ENCODE results near the gene RNU1-2. TPM values are rescaled to one million over a fixed set of nuclear protein-coding genes. Genes with fewer than 3 reads are reported as not detected.
A peak's percentile ranks its signal among the peaks of the same experiment; 100 is the strongest.
"Not testable (repeated sequence)": the region's sequence is repeated elsewhere in the genome, so short reads cannot be mapped to it uniquely, and the experiment has no call there.

The RNU1-2 gene
- total RNA-seq, 2 donors from 2014 or later = 1,202 to 2,371 TPM

DNA sequence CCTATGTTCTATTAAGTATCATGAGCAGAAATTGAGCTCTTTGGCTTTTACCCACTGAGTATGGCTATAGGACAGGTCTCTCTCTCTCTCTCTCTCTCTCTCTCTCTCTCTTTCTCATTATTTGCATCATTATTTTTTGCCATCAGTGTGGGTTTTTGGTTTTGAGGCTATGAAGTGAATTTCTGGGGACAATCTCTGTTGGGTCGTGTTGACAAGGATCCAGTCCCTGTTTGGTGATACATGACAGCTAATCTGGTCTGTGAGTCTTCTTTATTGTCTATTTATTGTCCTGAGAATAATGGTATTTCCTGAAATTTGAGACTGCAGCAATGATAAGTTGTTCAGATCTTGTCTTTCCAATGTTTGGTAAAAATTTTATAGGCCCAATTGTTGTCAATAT is 1.9 kb downstream of the RNU1-2 start:
- peaks cover 30% of the 10 kb centered on the region for H3K4me1 Mint-ChIP-seq
- peak overlapping the region; percentile 100 for H3K27ac Mint-ChIP-seq
- ATAC-seq (replicated peaks); H3K27me3 Mint-ChIP-seq; H3K9me3 Mint-ChIP-seq: not testable (repeated sequence)
- H3K4me3 Mint-ChIP-seq = peak overlapping the region; percentile 81
- H3K36me3 Mint-ChIP-seq (ENCODE audit: low read depth) = peaks cover 19% of the 10 kb centered on the region

DNA sequence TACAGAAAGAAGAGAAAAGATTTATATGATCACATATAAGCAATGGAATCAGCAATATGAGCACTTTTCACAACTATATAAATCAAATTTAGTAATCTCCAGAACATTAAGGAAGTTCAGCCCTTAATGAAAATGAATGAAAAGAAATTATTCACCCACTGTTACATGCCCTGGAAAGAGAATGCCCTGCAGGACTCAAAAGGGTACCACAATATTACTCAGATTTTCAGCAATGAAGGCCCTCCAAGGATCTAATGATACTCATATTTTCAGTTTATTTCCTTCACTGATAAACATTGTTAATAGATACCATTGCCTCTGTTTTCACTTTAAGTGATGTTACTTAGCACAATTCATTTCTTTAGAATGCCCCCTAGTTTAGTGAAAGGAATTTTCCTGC is 2.5 kb downstream of the RNU1-2 start:
- Mint-ChIP-seq H3K27ac (peak overlapping the region; percentile 100), H3K4me1 (peaks cover 35% of the 10 kb centered on the region), H3K4me3 (peak overlapping the region; percentile 81), H3K36me3 (ENCODE audit: low read depth) (peaks cover 19% of the 10 kb centered on the region)
- H3K27me3 Mint-ChIP-seq; H3K9me3 Mint-ChIP-seq; ATAC-seq (replicated peaks): not testable (repeated sequence)

DNA sequence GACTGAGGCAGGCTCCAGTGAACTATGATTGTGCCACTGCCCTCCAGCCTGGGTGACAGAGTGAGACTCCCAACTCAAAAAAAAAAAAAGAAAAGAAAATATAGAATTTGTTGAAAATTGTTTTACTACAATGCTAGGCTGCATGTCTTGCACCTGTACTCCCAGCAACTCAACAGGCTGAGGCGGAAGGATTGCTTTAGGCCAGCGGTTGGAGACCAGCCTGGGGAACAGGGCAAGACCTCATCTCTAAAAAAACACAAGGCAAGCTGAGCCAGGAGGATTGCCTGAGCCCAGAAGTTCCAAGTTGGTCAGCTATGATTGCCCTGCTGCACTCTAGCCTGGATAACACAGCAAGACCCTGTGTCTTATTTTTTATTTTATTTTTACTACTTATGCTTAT is 3.2 kb downstream of the RNU1-2 start:
- H3K27ac Mint-ChIP-seq; H3K9me3 Mint-ChIP-seq; H3K4me3 Mint-ChIP-seq; H3K27me3 Mint-ChIP-seq; ATAC-seq (replicated peaks): not testable (repeated sequence)
- H3K4me1 Mint-ChIP-seq = peaks cover 42% of the 10 kb centered on the region
- H3K36me3 Mint-ChIP-seq (ENCODE audit: low read depth) = peaks cover 24% of the 10 kb centered on the region

DNA sequence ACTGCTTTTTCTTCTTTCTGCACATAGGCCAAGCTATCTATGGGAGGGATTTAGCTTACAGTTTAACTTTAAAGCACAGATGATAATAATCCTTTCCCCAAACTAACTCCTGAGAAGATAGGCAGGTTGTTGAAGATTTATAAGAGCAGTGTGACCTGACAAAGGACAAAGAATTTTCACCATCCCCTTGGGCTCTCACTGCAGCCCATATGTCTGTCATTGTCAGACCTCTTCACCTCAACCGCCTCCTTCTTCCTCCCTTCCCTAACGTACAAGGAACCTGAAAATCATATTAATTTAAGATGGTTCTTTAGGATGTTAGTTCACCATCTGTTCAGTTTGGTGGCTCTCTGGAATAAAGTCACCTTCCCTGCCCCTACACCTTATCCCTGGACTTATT is 5.0 kb downstream of the RNU1-2 start:
- Mint-ChIP-seq H3K36me3 (ENCODE audit: low read depth) (peaks cover 20% of the 10 kb centered on the region), H3K9me3 (no peaks in the 10 kb centered on the region)

DNA sequence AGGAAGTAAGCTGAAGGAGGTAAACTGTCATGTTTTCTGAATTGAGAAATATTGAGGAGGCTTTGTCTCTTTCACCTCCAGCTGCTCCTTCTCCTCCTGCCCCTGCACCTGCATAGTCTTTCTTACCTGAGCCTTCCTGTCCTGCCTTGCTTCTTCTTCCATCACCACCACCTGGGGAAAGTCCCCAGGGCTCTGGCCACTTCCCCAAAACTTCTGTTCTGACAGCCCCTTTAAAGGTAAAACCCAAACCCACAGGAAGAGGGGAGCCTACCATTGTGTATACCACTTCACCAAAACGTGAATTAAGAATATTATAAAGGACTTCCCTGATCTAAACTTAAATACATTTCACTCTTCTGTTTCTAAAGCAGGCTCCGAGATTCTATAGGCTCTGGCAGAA is 5.6 kb downstream of the RNU1-2 start:
- not testable (repeated sequence) for H3K4me3 Mint-ChIP-seq, H3K9me3 Mint-ChIP-seq
- H3K27ac Mint-ChIP-seq = peak overlapping the region; percentile 6

More for the DNA sequence above, 5.0 kb downstream of the RNU1-2 start:
- Mint-ChIP-seq H3K4me3 (no peak overlapping the region), H3K4me1 (peaks cover 38% of the 10 kb centered on the region), H3K27ac (no peak overlapping the region), H3K27me3 (no peaks in the 10 kb centered on the region)
- no peak for ATAC-seq (replicated peaks)

DNA sequence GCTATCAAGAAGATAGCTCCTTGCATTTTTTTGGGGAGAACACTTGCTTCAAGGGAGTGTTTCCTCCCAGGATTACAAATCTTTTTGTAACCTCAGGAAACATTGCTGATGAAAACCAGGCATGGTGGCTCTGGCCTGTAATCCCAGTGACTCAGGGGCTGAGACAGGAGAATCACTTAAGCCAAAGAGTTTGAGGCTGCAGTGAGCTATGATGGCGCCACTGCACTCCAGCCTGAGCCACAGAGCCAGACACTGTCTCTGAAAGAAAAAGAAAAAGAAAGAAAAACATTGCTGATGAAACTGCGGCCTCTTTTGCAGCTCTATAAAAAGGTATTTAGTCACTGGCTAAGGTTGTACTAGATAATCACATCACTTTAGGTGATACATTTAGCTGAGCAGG is 7.3 kb downstream of the RNU1-2 start:
- Mint-ChIP-seq H3K4me1 (peaks cover 25% of the 10 kb centered on the region), H3K9me3 (no peaks in the 10 kb centered on the region), H3K4me3 (no peak overlapping the region), H3K36me3 (ENCODE audit: low read depth) (peaks cover 6% of the 10 kb centered on the region), H3K27ac (no peak overlapping the region), H3K27me3 (no peaks in the 10 kb centered on the region)
- no peak for ATAC-seq (replicated peaks)

More for the DNA sequence above, 5.6 kb downstream of the RNU1-2 start:
- Mint-ChIP-seq H3K36me3 (ENCODE audit: low read depth) (peaks cover 14% of the 10 kb centered on the region), H3K4me1 (peaks cover 32% of the 10 kb centered on the region)
- H3K27me3 Mint-ChIP-seq; ATAC-seq (replicated peaks): not testable (repeated sequence)

DNA sequence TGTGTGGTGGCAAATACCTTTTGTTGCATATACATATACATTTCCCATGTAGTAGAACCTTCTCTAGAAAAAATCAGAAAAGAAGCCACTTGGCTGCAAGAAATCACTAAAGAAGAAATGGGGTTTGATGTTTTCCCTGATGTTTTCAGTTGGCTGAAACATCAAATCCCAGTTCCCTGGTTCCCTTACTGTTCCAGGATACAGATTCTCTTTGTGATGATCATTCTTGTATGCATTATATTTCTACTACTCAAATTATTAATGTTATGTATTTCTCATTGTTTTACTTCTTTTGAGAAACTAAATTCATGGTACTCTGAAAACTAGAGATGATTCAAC is 7.6 kb downstream of the RNU1-2 start:
- Mint-ChIP-seq H3K9me3 (no peaks in the 10 kb centered on the region), H3K27ac (no peak overlapping the region), H3K4me3 (no peak overlapping the region), H3K36me3 (ENCODE audit: low read depth) (peaks cover 6% of the 10 kb centered on the region), H3K27me3 (no peaks in the 10 kb centered on the region), H3K4me1 (peaks cover 25% of the 10 kb centered on the region)
- no peak for ATAC-seq (replicated peaks)

DNA sequence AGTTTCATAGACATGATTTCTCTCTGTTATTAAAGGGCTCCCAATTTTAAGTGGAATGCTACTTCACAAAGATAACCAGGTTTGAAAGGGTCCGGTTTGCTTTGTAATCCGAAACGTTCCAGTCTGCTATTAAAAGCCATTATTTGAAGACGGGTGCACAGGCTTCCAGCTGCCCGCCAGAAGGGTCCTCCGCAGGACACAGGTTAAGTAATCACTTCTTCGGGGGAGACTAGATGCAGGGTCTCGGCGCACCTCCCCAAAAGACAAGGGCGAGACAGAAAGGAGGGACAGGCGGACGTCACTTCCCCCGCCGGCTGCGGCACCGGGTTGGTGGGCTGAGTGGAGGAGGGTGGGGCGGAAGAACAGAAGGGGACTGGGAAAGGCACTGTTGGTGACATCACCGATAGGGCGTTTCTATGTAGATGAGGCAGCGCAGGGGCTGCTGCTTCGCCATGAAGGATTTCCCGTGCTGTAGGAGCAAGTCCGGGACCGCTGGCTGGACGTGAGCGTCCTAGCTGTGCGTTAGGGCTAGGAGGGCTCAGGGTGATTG is 8.9 kb downstream of the RNU1-2 start:
- Mint-ChIP-seq H3K4me3 (no peak overlapping the region), H3K27ac (no peak overlapping the region), H3K9me3 (no peaks in the 10 kb centered on the region), H3K36me3 (ENCODE audit: low read depth) (peaks cover 6% of the 10 kb centered on the region), H3K27me3 (no peaks in the 10 kb centered on the region), H3K4me1 (peaks cover 25% of the 10 kb centered on the region)
- peak; percentile 95 for ATAC-seq (replicated peaks)

DNA sequence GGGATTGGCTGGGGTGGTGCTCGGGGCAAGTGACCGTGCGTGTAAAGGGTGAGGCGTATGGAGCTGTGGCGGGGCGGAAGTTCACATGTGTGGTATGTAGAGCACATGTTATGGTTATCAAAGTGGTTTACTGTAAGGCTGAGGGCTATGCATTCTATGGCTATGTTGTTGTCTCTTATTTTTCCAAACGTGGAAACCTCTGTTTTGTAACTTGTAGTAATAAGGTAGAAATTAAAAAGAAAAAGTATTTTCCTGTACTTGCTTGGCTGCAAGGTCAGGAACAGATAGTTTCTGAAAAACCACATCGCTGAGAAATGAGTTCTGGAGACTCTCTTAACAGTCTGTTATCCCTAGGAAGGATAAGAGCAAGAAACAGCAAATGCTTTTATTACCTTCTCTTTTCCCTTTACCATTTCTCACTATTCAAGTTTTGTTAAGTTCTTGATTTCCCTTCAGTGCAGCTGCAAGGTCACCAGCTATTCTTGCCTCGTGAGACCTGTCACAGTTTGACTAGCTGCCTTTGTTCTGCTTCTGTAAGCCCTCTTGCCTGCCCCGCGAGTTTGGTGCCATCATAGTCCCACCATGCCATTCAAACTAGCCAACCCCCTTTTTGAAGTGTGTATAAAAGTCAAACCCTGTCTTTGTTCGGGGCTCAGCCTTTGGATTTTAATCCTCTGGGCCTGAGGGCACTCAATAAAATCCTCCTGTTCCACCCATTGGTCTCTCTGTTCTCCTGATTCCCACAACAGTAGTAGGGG is 9.5 kb downstream of the RNU1-2 start:
- peaks cover 30% of the 10 kb centered on the region for H3K4me1 Mint-ChIP-seq
- ATAC-seq (replicated peaks) = peak; percentile 82
- no peak overlapping the region for H3K27ac Mint-ChIP-seq
- peaks cover 6% of the 10 kb centered on the region for H3K36me3 Mint-ChIP-seq (ENCODE audit: low read depth)
- no peak overlapping the region for H3K4me3 Mint-ChIP-seq
- H3K27me3 Mint-ChIP-seq = no peaks in the 10 kb centered on the region
- H3K9me3 Mint-ChIP-seq = no peaks in the 10 kb centered on the region

DNA sequence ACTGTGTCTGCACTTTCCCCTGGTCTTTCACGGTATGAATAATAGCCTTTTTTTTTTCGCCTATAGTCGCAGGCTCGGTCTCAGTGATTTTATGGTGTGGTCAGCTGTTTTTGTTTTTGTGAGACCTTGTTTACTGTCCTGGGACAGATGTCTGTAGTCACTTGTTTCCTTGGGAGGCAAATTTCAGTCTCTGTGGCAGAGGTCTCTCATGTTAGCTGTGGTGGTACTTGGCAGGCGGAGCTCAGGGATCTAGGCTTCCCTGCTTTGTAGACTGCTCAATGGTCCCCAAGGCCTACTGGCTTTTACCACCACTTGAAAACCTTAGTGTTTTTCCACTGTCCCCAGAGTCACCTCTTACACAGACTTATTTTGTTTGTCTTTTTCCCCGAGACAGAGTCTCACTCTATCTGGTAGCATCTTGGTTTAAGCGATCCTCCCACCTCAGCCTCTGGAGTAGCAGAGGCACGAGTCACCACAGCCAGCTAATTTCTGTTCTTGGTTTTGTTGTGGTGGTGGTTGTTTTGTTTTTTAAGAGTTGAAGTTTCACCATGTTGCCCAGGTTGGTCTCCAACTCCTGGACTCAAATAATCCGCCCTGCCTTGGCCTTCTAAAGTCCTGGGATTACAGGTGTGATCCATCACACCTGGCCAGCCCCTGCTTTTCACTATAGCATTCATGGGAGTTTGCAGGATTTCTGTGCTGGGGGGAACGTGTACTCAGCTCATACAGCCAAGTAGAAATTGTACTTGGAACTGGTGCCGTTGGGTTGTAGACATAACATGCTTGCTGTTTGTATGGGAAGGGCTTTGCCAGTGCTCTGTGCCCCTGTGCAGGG is 10.3 kb downstream of the RNU1-2 start:
- Mint-ChIP-seq H3K27me3 (no peaks in the 10 kb centered on the region), H3K27ac (no peak overlapping the region), H3K36me3 (ENCODE audit: low read depth) (peaks cover 6% of the 10 kb centered on the region), H3K9me3 (no peaks in the 10 kb centered on the region), H3K4me1 (peaks cover 25% of the 10 kb centered on the region), H3K4me3 (no peak overlapping the region)
- peak; percentile 27 for ATAC-seq (replicated peaks)

DNA sequence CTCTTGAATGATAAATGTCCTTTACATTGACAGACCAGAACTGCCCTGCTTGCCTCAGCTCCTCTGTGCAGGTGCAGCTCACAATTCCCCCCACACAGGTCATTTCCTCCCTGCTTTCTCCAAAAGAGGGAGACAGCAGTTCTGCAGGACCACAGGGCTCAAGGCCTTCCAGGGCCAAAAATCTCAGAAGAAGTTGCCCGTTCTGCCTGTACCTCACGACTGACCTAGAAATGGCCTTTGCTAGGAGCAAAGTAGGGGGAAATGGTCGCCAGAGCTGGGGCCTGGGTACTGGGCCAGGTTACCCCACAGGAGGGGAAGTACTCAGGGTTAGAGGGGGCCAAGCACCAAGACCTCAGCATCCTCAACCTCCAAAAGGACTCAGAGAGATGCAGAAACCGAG is 11.1 kb downstream of the RNU1-2 start:
- H3K9me3 Mint-ChIP-seq = no peaks in the 10 kb centered on the region
- H3K36me3 Mint-ChIP-seq (ENCODE audit: low read depth) = peaks cover 6% of the 10 kb centered on the region
- H3K4me3 Mint-ChIP-seq = no peak overlapping the region
- no peaks in the 10 kb centered on the region for H3K27me3 Mint-ChIP-seq
- ATAC-seq (replicated peaks) = no peak
- no peak overlapping the region for H3K27ac Mint-ChIP-seq
- peaks cover 20% of the 10 kb centered on the region for H3K4me1 Mint-ChIP-seq

DNA sequence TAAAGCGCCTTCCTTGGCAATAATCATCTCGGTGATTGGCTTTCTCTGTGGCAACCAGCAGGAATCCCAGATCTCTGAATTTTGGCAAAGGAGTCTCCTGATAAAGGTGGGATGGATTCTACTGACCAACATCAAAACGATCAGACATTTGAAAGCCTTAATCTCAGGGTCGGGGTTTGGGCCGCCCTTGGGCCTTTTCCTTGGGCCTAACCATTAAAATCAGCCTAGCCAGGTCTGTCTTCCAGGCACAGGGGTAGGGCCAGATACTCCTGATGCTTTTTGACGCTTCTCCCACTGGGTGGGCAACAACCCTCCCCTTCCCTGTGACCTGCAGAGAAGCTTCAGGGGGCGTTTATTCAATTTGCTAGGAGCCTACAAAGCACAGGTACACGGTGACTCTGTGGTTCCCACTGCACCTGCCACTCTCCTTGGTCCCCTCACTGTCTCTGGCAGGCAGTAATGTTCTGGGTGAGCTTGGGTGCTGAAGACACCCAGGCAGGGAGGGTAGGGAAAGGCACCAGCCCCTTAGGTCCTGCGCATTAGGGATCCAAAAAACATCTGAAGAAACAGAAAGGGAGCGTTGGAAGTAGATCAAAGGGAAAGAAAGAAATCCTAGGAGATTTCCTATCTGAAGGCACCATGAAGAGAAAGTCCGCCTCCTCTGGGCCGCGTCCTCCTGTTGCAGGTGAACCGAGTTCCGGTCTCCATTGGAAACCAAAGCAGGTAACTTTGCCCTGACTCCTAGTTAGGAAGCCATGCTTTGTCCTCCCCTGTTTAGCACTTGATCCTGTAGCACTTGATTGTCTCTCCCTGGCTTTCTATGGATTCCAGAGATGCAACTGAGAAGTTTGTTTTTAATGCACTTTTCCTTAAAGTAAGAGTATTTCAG is 12.3 kb downstream of the RNU1-2 start:
- no peak for ATAC-seq (replicated peaks)
- Mint-ChIP-seq H3K27ac (peak overlapping the region; percentile 2), H3K4me1 (peaks cover 13% of the 10 kb centered on the region)

DNA sequence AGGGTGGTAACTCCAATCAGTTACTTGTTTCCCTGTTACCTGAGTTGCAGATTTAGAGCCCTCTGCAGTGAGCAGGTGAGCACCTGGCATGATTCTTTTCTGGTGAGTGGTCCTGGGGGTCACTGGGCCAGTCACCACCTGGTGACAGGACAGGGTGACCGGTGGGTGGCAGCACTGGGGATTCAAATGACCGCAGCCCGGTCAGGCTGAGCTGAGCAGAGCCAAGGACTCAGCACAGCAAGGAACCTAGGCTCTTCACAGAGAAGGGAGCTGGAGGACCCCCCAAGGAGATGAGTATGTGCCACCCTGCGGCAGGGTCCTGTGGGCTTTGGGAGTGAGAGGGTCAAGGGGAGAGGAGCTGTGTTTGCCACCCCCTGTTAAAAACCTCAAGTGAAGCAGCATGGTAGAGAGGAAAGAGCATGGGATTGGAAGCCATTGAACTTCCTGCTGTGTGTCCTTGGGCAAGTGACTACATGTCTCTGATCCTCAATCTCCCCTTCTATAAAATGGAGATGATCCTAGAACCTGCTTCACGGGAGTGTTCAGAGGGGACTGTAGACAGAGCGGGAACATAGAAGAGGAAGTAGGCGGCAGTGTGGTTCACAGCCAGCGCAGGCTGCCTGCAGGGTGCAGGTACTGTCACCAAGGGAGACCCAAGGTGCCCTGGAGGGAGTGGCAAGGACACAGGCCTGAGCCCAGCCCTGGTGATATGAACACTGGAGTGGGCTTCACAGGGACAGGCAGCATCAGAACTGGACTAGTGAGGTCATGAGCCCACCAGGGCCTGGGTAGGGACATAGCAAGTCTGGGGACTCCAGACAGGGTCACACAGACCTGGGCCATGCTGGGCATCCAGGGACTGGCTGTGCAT is 16.3 kb downstream of the RNU1-2 start:
- H3K27ac Mint-ChIP-seq; H3K9me3 Mint-ChIP-seq; ATAC-seq (replicated peaks); H3K27me3 Mint-ChIP-seq; H3K36me3 Mint-ChIP-seq (ENCODE audit: low read depth): not testable (repeated sequence)
- Mint-ChIP-seq H3K4me1 (peaks cover 18% of the 10 kb centered on the region), H3K4me3 (peak overlapping the region; percentile 42)

More for the DNA sequence above, 12.3 kb downstream of the RNU1-2 start:
- no peaks in the 10 kb centered on the region for H3K27me3 Mint-ChIP-seq
- no peaks in the 10 kb centered on the region for H3K9me3 Mint-ChIP-seq
- no peak overlapping the region for H3K4me3 Mint-ChIP-seq
- H3K36me3 Mint-ChIP-seq (ENCODE audit: low read depth) = peaks cover 6% of the 10 kb centered on the region
